Measurements from ENCODE around the gene ENG. TPM values are rescaled to one million over a fixed set of nuclear protein-coding genes. Genes with fewer than 3 reads are reported as not detected.
"Not testable (repeated sequence)": the region's sequence is repeated elsewhere in the genome, so short reads cannot be mapped to it uniquely, and the experiment has no call there.

ENG gene
- total and polyA plus RNA-seq, 5 donors, result 275 to 462 (median 362) TPM

- 84% methylated on average over 6 of the region's 6 CpGs for WGBS
- peak in 1 of 3 donors; percentile 4 for DNase-seq
- no peak for ATAC-seq
- no peak overlapping the region for H3K27ac ChIP-seq (ENCODE audit: low read length)
- intact Hi-C loops (cut with DNase I), result no loop called here
- H3K4me1 ChIP-seq (ENCODE audit: control insufficient read depth, insufficient read depth, low read length), result peaks cover 11% of the 10 kb centered on the region
- no peaks in the 10 kb centered on the region for H3K27me3 ChIP-seq (ENCODE audit: control insufficient read depth, insufficient read depth)
- H3K9me3 ChIP-seq (ENCODE audit: control insufficient read depth, low read length), result no peaks in the 10 kb centered on the region
- H3K4me3 ChIP-seq (ENCODE audit: low read length), result no peak overlapping the region
Observed at GRCh38 chr9:127892831-127893230, 38.4 kb upstream of the ENG start.

- peaks cover 2% of the 10 kb centered on the region for H3K4me1 ChIP-seq (ENCODE audit: control insufficient read depth, insufficient read depth, low read length)
- H3K27ac ChIP-seq (ENCODE audit: low read length), result no peak overlapping the region
- no peaks in the 10 kb centered on the region for H3K27me3 ChIP-seq (ENCODE audit: control insufficient read depth, insufficient read depth)
- DNase-seq (no peak), ATAC-seq (no peak)
- H3K4me3 ChIP-seq (ENCODE audit: low read length), result no peak overlapping the region
- intact Hi-C loops (cut with DNase I), result no loop called here
- WGBS, result 94% methylated on average over 3 of the region's 3 CpGs
- no peaks in the 10 kb centered on the region for H3K9me3 ChIP-seq (ENCODE audit: control insufficient read depth, low read length)
Observed at GRCh38 chr9:127890053-127890452, 35.6 kb upstream of the ENG start.

- intact Hi-C loops (cut with DNase I), result no loop called here
- no peaks in the 10 kb centered on the region for H3K27me3 ChIP-seq (ENCODE audit: control insufficient read depth, insufficient read depth)
- 87% methylated on average over 2 of the region's 2 CpGs for WGBS
- no peak for DNase-seq
- H3K9me3 ChIP-seq (ENCODE audit: control insufficient read depth, low read length), result no peaks in the 10 kb centered on the region
- no peak overlapping the region for H3K4me3 ChIP-seq (ENCODE audit: low read length)
- H3K27ac ChIP-seq (ENCODE audit: low read length), result no peak overlapping the region
- no peak for ATAC-seq
- H3K4me1 ChIP-seq (ENCODE audit: control insufficient read depth, insufficient read depth, low read length), result peaks cover 8% of the 10 kb centered on the region
Observed at GRCh38 chr9:127887792-127888191, 33.3 kb upstream of the ENG start.

- peak in 2 of 3 donors; percentile 39 for DNase-seq
- Histone ChIP-seq H3K27ac (ENCODE audit: low read length) (no peak overlapping the region), H3K9me3 (ENCODE audit: control insufficient read depth, low read length) (no peaks in the 10 kb centered on the region), H3K4me1 (ENCODE audit: control insufficient read depth, insufficient read depth, low read length) (peaks cover 8% of the 10 kb centered on the region), H3K27me3 (ENCODE audit: control insufficient read depth, insufficient read depth) (no peaks in the 10 kb centered on the region), H3K4me3 (ENCODE audit: low read length) (no peak overlapping the region)
- no peak for ATAC-seq
- intact Hi-C loops (cut with DNase I), result no loop called here
- WGBS, result 96% methylated on average over 18 of the region's 18 CpGs
Observed at GRCh38 chr9:127886401-127886972, 32.0 kb upstream of the ENG start.

- Histone ChIP-seq H3K4me3 (ENCODE audit: low read length) (no peak overlapping the region), H3K4me1 (ENCODE audit: control insufficient read depth, insufficient read depth, low read length) (peaks cover 8% of the 10 kb centered on the region), H3K27ac (ENCODE audit: low read length) (no peak overlapping the region), H3K27me3 (ENCODE audit: control insufficient read depth, insufficient read depth) (no peaks in the 10 kb centered on the region), H3K9me3 (ENCODE audit: control insufficient read depth, low read length) (no peaks in the 10 kb centered on the region)
- WGBS, result 75% methylated on average over 13 of the region's 13 CpGs
- ATAC-seq (no peak), DNase-seq (peak in 2 of 3 donors; percentile 17 to 28)
- intact Hi-C loops (cut with DNase I), result no loop called here
Observed at GRCh38 chr9:127885508-127886281, 31.2 kb upstream of the ENG start.

- Histone ChIP-seq H3K9me3 (ENCODE audit: control insufficient read depth, low read length) (no peaks in the 10 kb centered on the region), H3K4me1 (ENCODE audit: control insufficient read depth, insufficient read depth, low read length) (peaks cover 8% of the 10 kb centered on the region), H3K27me3 (ENCODE audit: control insufficient read depth, insufficient read depth) (no peaks in the 10 kb centered on the region), H3K4me3 (ENCODE audit: low read length) (no peak overlapping the region), H3K27ac (ENCODE audit: low read length) (no peak overlapping the region)
- intact Hi-C loops (cut with DNase I), result loop anchor here in 1 of 4 donors (5.0 kb wide), 1 partner anchor 32 kb away; the partner anchor contains the start of gene ST6GALNAC4
- 64% methylated on average over 15 of the region's 15 CpGs for WGBS
- ATAC-seq (peak in 1 of 2 donors; percentile 6), DNase-seq (peak in 2 of 3 donors; percentile 44 to 58)
Observed at GRCh38 chr9:127884976-127885490, 30.6 kb upstream of the ENG start.

- ATAC-seq (peak; percentile 32 to 60), DNase-seq (peak; percentile 65 to 85 (median 79))
- Histone ChIP-seq H3K9me3 (ENCODE audit: control insufficient read depth, low read length) (no peaks in the 10 kb centered on the region), H3K27ac (ENCODE audit: low read length) (peak overlapping the region; percentile 2), H3K4me3 (ENCODE audit: low read length) (no peak overlapping the region), H3K4me1 (ENCODE audit: control insufficient read depth, insufficient read depth, low read length) (peaks cover 8% of the 10 kb centered on the region), H3K27me3 (ENCODE audit: control insufficient read depth, insufficient read depth) (no peaks in the 10 kb centered on the region)
- intact Hi-C loops (cut with DNase I), result loop anchor here in 1 of 4 donors (5.0 kb wide), 1 partner anchor 33 kb away; the partner anchor contains the start of gene ST6GALNAC4
- WGBS, result 24% methylated on average over 11 of the region's 11 CpGs
Observed at GRCh38 chr9:127884427-127884911, 30.0 kb upstream of the ENG start.

GRCh38 chr9:127883959-127884358 lies 29.5 kb upstream of the ENG start:
- DNase-seq (peak in 2 of 3 donors; percentile 46 to 49), ATAC-seq (peak; percentile 3 to 20)
- intact Hi-C loops (cut with DNase I), result loop anchor here in 1 of 4 donors (5.0 kb wide), 1 partner anchor 33 kb away; the partner anchor contains the start of gene ST6GALNAC4
- no peaks in the 10 kb centered on the region for H3K9me3 ChIP-seq (ENCODE audit: control insufficient read depth, low read length)
- H3K27me3 ChIP-seq (ENCODE audit: control insufficient read depth, insufficient read depth), result no peaks in the 10 kb centered on the region
- no peak overlapping the region for H3K27ac ChIP-seq (ENCODE audit: low read length)
- H3K4me1 ChIP-seq (ENCODE audit: control insufficient read depth, insufficient read depth, low read length), result peaks cover 8% of the 10 kb centered on the region
- H3K4me3 ChIP-seq (ENCODE audit: low read length), result no peak overlapping the region
- WGBS, result 78% methylated on average over 7 of the region's 7 CpGs

GRCh38 chr9:127881715-127882114 lies 27.3 kb upstream of the ENG start:
- H3K4me3 ChIP-seq (ENCODE audit: low read length); H3K27ac ChIP-seq (ENCODE audit: low read length); ATAC-seq; H3K27me3 ChIP-seq (ENCODE audit: control insufficient read depth, insufficient read depth); H3K9me3 ChIP-seq (ENCODE audit: control insufficient read depth, low read length); H3K4me1 ChIP-seq (ENCODE audit: control insufficient read depth, insufficient read depth, low read length): not testable (repeated sequence)
- peak in 1 of 3 donors; percentile 2 for DNase-seq
- 93% methylated on average over 3 of the region's 3 CpGs for WGBS
- intact Hi-C loops (cut with DNase I), result loop anchor here in 1 of 4 donors (5.0 kb wide), 1 partner anchor 36 kb away; the partner anchor contains the start of gene ST6GALNAC4

- WGBS, result 75% methylated on average over 8 of the region's 8 CpGs
- no peak for ATAC-seq
- no peak overlapping the region for H3K4me3 ChIP-seq (ENCODE audit: low read length)
- no peak overlapping the region for H3K27ac ChIP-seq (ENCODE audit: low read length)
- H3K9me3 ChIP-seq (ENCODE audit: control insufficient read depth, low read length), result no peaks in the 10 kb centered on the region
- no peak for DNase-seq
- H3K4me1 ChIP-seq (ENCODE audit: control insufficient read depth, insufficient read depth, low read length), result peaks cover 15% of the 10 kb centered on the region
- intact Hi-C loops (cut with DNase I), result loop anchor here in 1 of 4 donors (5.0 kb wide), 1 partner anchor 37 kb away; the partner anchor contains the start of gene ST6GALNAC4
- H3K27me3 ChIP-seq (ENCODE audit: control insufficient read depth, insufficient read depth), result no peaks in the 10 kb centered on the region
Observed at GRCh38 chr9:127880143-127880542, 25.7 kb upstream of the ENG start.

Measured in right cardiac atrium (tissue), 5 donors.